ENCODE measurements around the gene TSC2.
"Not testable (repeated sequence)": the region's sequence is repeated elsewhere in the genome, so short reads cannot be mapped to it uniquely, and the experiment has no call there.

Gene TSC2

GRCh38 chr16:2011726-2012125 lies 36.1 kb upstream of the TSC2 start:
- not testable (repeated sequence) for DNase-seq

- no peak for DNase-seq
Measured at GRCh38 chr16:2013527-2013926, 34.3 kb upstream of the TSC2 start.

GRCh38 chr16:2015117-2015946 lies 32.5 kb upstream of the TSC2 start:
- peak; percentile 87 for DNase-seq

- no peak for DNase-seq
Measured at GRCh38 chr16:2015947-2016208, 31.9 kb upstream of the TSC2 start.

GRCh38 chr16:2016407-2016922 lies 31.3 kb upstream of the TSC2 start:
- DNase-seq = no peak

- no peak for DNase-seq
Measured at GRCh38 chr16:2019518-2019920, 28.3 kb upstream of the TSC2 start, which contains the start of gene NPW. Gene NPW, plus strand, starts transcription at chr16:2019785.

- DNase-seq = no peak
Measured at GRCh38 chr16:2019921-2020831, 27.6 kb upstream of the TSC2 start.

GRCh38 chr16:2022723-2023091 lies 25.1 kb upstream of the TSC2 start:
- DNase-seq = no peak

GRCh38 chr16:2023092-2024031 lies 24.4 kb upstream of the TSC2 start:
- DNase-seq = peak; percentile 75

GRCh38 chr16:2024032-2024420 lies 23.8 kb upstream of the TSC2 start:
- no peak for DNase-seq

GRCh38 chr16:2025251-2025650 lies 22.5 kb upstream of the TSC2 start:
- no peak for DNase-seq

GRCh38 chr16:2025878-2026460 lies 21.8 kb upstream of the TSC2 start:
- no peak for DNase-seq

- no peak for DNase-seq
Measured at GRCh38 chr16:2026461-2027023, 21.2 kb upstream of the TSC2 start, which contains the start of gene NHERF2. Gene NHERF2, plus strand, starts transcription at chr16:2026902. Its CDS starts 104 bp downstream, at chr16:2027006.

GRCh38 chr16:2027024-2028010 lies 20.5 kb upstream of the TSC2 start:
- peak; percentile 49 for DNase-seq

- no peak for DNase-seq
Measured at GRCh38 chr16:2028146-2028545, 19.6 kb upstream of the TSC2 start.

- no peak for DNase-seq
Measured at GRCh38 chr16:2028620-2029220, 19.1 kb upstream of the TSC2 start.

GRCh38 chr16:2029350-2029749 lies 18.4 kb upstream of the TSC2 start:
- DNase-seq = no peak

- DNase-seq = no peak
Measured at GRCh38 chr16:2030036-2030435, 17.7 kb upstream of the TSC2 start.

- DNase-seq = no peak
Measured at GRCh38 chr16:2031081-2031577, 16.7 kb upstream of the TSC2 start.
